Measurements from ENCODE around the gene RBM43.
"Not testable (repeated sequence)": the region's sequence is repeated elsewhere in the genome, so short reads cannot be mapped to it uniquely, and the experiment has no call there.

Gene RBM43

GRCh38 chr2:151268085-151268484, 6.4 kb upstream of the RBM43 start:
- no peak for DNase-seq (ENCODE audit: low read depth)

GRCh38 chr2:151267537-151267936, 5.9 kb upstream of the RBM43 start:
- DNase-seq (ENCODE audit: low read depth), result no peak

GRCh38 chr2:151265991-151266390, 4.3 kb upstream of the RBM43 start:
- no peak for DNase-seq (ENCODE audit: low read depth)

GRCh38 chr2:151264157-151264825, 2.6 kb upstream of the RBM43 start:
- DNase-seq (ENCODE audit: low read depth), result peak; percentile 14

GRCh38 chr2:151262629-151263028, 966 bp upstream of the RBM43 start:
- no peak for DNase-seq (ENCODE audit: low read depth)

GRCh38 chr2:151261977-151262291, 271 bp upstream of the RBM43 start:
- no peak for DNase-seq (ENCODE audit: low read depth)

- peak; percentile 42 for DNase-seq (ENCODE audit: low read depth)
These were observed 961 bp downstream of the RBM43 start for GRCh38 chr2:151260573-151261230.

GRCh38 chr2:151258121-151258520, 3.5 kb downstream of the RBM43 start:
- DNase-seq (ENCODE audit: low read depth), result peak; percentile 84

- DNase-seq (ENCODE audit: low read depth), result no peak
These were observed 9.0 kb downstream of the RBM43 start for GRCh38 chr2:151252646-151253045.

- peak; percentile 87 for DNase-seq (ENCODE audit: low read depth)
These were observed 10.7 kb downstream of the RBM43 start for GRCh38 chr2:151251012-151251411.

GRCh38 chr2:151247432-151247831, 14.2 kb downstream of the RBM43 start:
- no peak for DNase-seq (ENCODE audit: low read depth)

GRCh38 chr2:151246152-151246551, 15.5 kb downstream of the RBM43 start:
- no peak for DNase-seq (ENCODE audit: low read depth)

GRCh38 chr2:151243468-151243867, 18.2 kb downstream of the RBM43 start:
- DNase-seq (ENCODE audit: low read depth), result no peak

GRCh38 chr2:151241224-151241623, 20.4 kb downstream of the RBM43 start:
- DNase-seq (ENCODE audit: low read depth), result peak; percentile 31

GRCh38 chr2:151240433-151240832, 21.2 kb downstream of the RBM43 start:
- no peak for DNase-seq (ENCODE audit: low read depth)

- no peak for DNase-seq (ENCODE audit: low read depth)
These were observed 22.0 kb downstream of the RBM43 start for GRCh38 chr2:151239624-151240023.

- DNase-seq (ENCODE audit: low read depth), result peak; percentile 81
These were observed 22.9 kb downstream of the RBM43 start for GRCh38 chr2:151238527-151239487.

GRCh38 chr2:151237422-151238025, 24.1 kb downstream of the RBM43 start:
- no peak for DNase-seq (ENCODE audit: low read depth)

GRCh38 chr2:151233760-151234159, 27.9 kb downstream of the RBM43 start:
- DNase-seq (ENCODE audit: low read depth), result not testable (repeated sequence)

GRCh38 chr2:151233288-151233687, 28.4 kb downstream of the RBM43 start:
- not testable (repeated sequence) for DNase-seq (ENCODE audit: low read depth)

- no peak for DNase-seq (ENCODE audit: low read depth)
These were observed 31.0 kb downstream of the RBM43 start for GRCh38 chr2:151230627-151231140.

- no peak for DNase-seq (ENCODE audit: low read depth)
These were observed 32.7 kb downstream of the RBM43 start for GRCh38 chr2:151228847-151229512.

All from EH (cell line).